Psoas muscle (tissue), 8 donors: ENCODE results near the gene E2F3. TPM values are rescaled to one million over a fixed set of nuclear protein-coding genes. Genes with fewer than 3 reads are reported as not detected.
A peak's percentile ranks its signal among the peaks of the same experiment; 100 is the strongest.

Experiments used
- ATAC-seq, 4 donors: fragments of 200-7000 bp; cut with Tn5 transposase; one replicate each; pipeline ENCODE4 v1.9.1; 2020; ENCODE audit warnings: moderate library complexity in 3 of 4, mild to moderate bottlenecking in 2 of 4
- DNase-seq, 2 donors: peaks; one replicate each; pipeline ENCODE4 v3.0.0-alpha.2; 2020
- H3K27ac ChIP-seq: fragments of 200-600 bp; one replicate; pipeline ENCODE4 v1.8.0; 2022
- H3K27me3 ChIP-seq, 3 donors: fragments of 200-600 bp in 1 of 3; one replicate each; pipeline versions ENCODE4 v1.6.1 to v1.8.0; 2013 to 2022; ENCODE audit warnings: low read length in 2 of 3, mild to moderate bottlenecking in 2 of 3, moderate library complexity in 1 of 3; ENCODE audit not compliant: insufficient read depth in 3 of 3
- H3K36me3 ChIP-seq, 2 donors: fragments of 200-600 bp in 1 of 2; one replicate each; pipeline versions ENCODE4 v1.6.1 to v1.8.0; 2013 to 2022; ENCODE audit warnings: low read depth in 1 of 2, mild to moderate bottlenecking in 1 of 2, moderate library complexity in 1 of 2; ENCODE audit not compliant: insufficient read depth in 1 of 2
- H3K4me1 ChIP-seq: fragments of 200-600 bp; one replicate; pipeline ENCODE4 v1.8.0; 2022
- H3K4me3 ChIP-seq: fragments of 200-600 bp; one replicate; pipeline ENCODE4 v1.8.0; 2022; ENCODE audit warnings: mild to moderate bottlenecking
- H3K9me3 ChIP-seq: fragments of 200-600 bp; one replicate; pipeline ENCODE4 v1.8.0; 2022
- WGBS, 3 donors: extraction: QIAGEN DNeasy Blood & Tissue Kit; methylation state at CpG; one replicate each; pipeline versions ENCODE4 v1.1.6 to v1.1.7; 2013; 5-methylcytosine and 5-hydroxymethylcytosine counted together
- intact Hi-C, 2 donors: fragments of 100-400 bp; cut with DNase I; formaldehyde crosslinking; loops; one replicate each; pipeline versions ENCODE4 v1.11.0 to v1.14.2; 2022
- polyA plus RNA-seq, 3 donors: library from polyadenylated mRNA; stranded (reverse); fragments of 200-250 nt; gene quantifications; one replicate each; pipeline ENCODE4 v1.2.3, GENCODE V29; 2013
- total RNA-seq, 4 donors: library from RNA; stranded (reverse); fragmentation: NEBNext Ultra II Directional in 2 of 4; extraction: Animal tissue kit (Norgen Biotek cat#: 25700) in 2 of 4; gene quantifications; one replicate each; pipeline versions ENCODE4 v1.2.1 to v1.2.4, GENCODE V29; 2021 to 2023
- TF ChIP-seq, protein P1 (sequence below): fragments of 200-600 bp; IDR thresholded peaks from one replicate; pipeline ENCODE4 v1.8.0; 2022; ENCODE audit warnings: antibody characterized with exemption
- donor health status: healthy with polysubstance abuse.
- donor health status: DM: no; HTN: no; CAD: no; lungs with moderate emphysema.
- donor health status: Bipolar disorder and iron deficiency.
- donor health status: healthy.
- donor health status: DM: yes; HTN: yes; CAD: no.
- donor health status: DM: no; HTN: no; CAD: no.
- donor health status: DM: no; HTN: no; CAD: no.
- donor health status: DM: yes; HTN: yes; CAD: no.

The E2F3 gene
- total and polyA plus RNA-seq, 7 donors, result 4.8 to 16.8 (median 15.3) TPM

DNA sequence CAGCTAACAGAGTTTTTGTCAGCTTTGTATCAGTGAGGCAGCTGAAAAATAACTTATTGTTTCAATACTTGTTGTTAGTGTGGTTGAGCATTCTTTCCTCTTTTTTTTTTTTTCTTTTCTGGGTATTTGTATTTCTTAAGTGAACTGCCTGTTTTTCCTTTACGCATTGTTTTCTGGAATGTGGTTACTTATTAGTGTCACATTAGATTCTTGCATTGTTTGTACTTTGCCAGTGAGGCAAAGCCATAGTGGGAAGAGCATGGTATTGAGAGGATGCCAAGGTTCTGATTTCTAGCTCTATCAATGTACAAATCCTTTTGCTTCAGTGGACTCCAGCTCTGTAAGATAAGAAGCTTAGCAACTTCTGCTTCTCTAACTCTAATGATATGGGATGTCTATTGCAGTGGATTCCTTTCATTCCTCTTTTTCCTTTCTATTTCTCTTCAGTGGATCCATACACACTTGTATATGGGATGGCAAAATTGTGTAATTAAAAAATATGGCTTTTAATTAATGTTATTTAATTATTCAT is 136.5 kb downstream of the E2F3 start:
- ATAC-seq (no peak), DNase-seq (no peak)
- Histone ChIP-seq H3K4me1 (peaks cover 39% of the 10 kb centered on the region), H3K4me3 (no peak overlapping the region), H3K27me3 (no peaks in the 10 kb centered on the region), H3K36me3 (peaks cover 2 to 8% of the 10 kb centered on the region in 2 donors), H3K27ac (no peak overlapping the region), H3K9me3 (no peaks in the 10 kb centered on the region)
- 51 to 96% (median 95%) methylated on average over 1 of the region's 1 CpG for WGBS, 3 donors
- intact Hi-C loops, result no loop called here
- TF ChIP-seq, protein P1, sequence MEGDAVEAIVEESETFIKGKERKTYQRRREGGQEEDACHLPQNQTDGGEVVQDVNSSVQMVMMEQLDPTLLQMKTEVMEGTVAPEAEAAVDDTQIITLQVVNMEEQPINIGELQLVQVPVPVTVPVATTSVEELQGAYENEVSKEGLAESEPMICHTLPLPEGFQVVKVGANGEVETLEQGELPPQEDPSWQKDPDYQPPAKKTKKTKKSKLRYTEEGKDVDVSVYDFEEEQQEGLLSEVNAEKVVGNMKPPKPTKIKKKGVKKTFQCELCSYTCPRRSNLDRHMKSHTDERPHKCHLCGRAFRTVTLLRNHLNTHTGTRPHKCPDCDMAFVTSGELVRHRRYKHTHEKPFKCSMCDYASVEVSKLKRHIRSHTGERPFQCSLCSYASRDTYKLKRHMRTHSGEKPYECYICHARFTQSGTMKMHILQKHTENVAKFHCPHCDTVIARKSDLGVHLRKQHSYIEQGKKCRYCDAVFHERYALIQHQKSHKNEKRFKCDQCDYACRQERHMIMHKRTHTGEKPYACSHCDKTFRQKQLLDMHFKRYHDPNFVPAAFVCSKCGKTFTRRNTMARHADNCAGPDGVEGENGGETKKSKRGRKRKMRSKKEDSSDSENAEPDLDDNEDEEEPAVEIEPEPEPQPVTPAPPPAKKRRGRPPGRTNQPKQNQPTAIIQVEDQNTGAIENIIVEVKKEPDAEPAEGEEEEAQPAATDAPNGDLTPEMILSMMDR, result no peak

DNA sequence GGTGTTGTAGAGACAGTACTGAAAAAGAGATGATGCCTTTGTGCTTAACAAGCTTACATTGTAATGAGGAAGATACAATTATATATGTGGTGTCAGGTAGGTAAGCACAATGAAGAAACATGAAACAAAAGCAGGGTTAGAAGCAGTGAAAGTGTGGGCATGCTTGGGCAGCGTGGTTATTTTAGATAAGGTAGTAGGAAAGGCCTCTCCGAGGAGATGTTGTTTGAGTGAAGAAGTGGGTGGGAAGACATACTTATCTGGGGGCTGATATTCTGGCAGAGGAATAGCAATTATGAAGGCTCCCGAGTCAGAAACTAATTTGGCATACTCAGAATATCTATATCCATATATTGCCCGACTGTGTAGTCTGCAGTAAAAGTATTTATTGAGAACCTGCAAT is 137.2 kb downstream of the E2F3 start:
- DNase-seq (no peak), ATAC-seq (no peak)
- no peak overlapping the region for H3K4me3 ChIP-seq
- TF ChIP-seq, protein P1, result no peak
- no peaks in the 10 kb centered on the region for H3K9me3 ChIP-seq
- peak overlapping the region; percentile 5 for H3K27ac ChIP-seq
- 87 to 94% (median 90%) methylated on average over 4 of the region's 4 CpGs for WGBS, 3 donors
- no peaks in the 10 kb centered on the region for H3K27me3 ChIP-seq
- H3K36me3 ChIP-seq, result peaks cover 2 to 8% of the 10 kb centered on the region in 2 donors
- H3K4me1 ChIP-seq, result peaks cover 42% of the 10 kb centered on the region
- intact Hi-C loops, result no loop called here

DNA sequence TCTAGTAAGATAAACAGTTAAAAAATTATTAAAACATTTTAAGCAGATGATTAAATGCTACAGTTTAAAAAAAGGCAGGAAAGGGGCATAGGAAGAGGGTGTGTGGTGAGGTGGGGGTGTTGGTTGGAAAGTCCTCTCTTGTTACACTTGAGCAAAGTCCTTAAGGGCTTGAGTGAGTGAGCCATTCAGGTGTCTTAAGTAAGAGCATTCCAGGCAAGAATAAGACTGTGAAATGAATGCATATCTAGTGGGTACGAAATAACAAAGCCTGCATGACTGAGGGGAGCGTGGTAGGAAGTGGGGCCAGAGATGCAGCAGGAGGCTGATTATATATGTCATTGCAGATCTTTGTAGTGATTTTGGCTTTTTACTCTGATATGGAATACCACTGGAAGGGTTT is 137.7 kb downstream of the E2F3 start:
- no peaks in the 10 kb centered on the region for H3K9me3 ChIP-seq
- no peak for DNase-seq
- ATAC-seq, result no peak
- peaks cover 42% of the 10 kb centered on the region for H3K4me1 ChIP-seq
- 93 to 98% (median 94%) methylated on average over 2 of the region's 2 CpGs for WGBS, 3 donors
- peak overlapping the region; percentile 2 for H3K27ac ChIP-seq
- intact Hi-C loops, result no loop called here
- peaks cover 2 to 8% of the 10 kb centered on the region in 2 donors for H3K36me3 ChIP-seq
- H3K4me3 ChIP-seq, result no peak overlapping the region
- no peaks in the 10 kb centered on the region for H3K27me3 ChIP-seq
- TF ChIP-seq, protein P1, result no peak

DNA sequence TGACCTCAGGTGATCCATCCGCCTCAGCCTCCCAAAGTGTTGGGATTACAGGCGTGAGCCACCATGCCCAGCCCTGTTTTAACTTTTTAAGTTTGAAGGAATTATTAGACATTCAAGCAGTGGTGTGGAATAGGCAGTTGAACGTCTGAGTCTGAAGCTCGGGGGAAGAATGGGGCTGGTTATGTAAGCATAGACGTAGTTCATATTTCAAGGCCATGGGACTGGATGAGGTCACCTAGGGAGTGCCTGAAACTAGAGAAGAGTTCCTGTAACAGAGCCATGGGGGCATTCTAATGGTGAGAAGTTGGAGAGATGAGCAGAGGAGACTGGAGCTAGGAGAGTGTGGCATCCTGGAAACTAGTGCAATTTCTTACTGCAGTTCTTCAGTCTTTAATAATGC is 139.0 kb downstream of the E2F3 start:
- H3K4me3 ChIP-seq, result peak overlapping the region; percentile 35
- intact Hi-C loops, result no loop called here
- peaks cover 34% of the 10 kb centered on the region for H3K4me1 ChIP-seq
- H3K9me3 ChIP-seq, result no peaks in the 10 kb centered on the region
- TF ChIP-seq, protein P1, result no peak
- 44 to 67% (median 44%) methylated on average over 5 of the region's 5 CpGs for WGBS, 3 donors
- peak; percentile 84 to 96 (median 93) for ATAC-seq
- peaks cover 2 to 8% of the 10 kb centered on the region in 2 donors for H3K36me3 ChIP-seq
- H3K27ac ChIP-seq, result peak overlapping the region; percentile 77
- H3K27me3 ChIP-seq, result no peaks in the 10 kb centered on the region
- DNase-seq, result no peak

DNA sequence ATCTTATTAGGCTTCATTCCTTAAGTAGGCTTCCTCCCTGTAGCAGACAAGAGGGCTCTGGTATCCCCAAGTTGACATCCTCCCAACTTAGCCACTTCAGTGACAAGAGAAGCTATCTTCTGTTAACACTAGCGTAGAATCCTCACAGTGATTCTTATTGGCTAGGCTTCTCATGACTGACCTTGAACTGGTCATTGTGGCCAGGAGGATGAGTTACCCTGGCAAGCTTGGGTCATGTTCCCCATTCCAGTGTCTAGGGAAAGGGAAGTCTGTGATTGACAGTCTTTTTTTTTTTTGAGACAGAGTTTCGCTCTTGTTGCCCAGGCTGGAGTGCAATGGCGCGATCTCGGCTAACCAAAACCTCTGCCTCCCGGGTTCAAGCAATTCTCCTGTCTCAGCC is 139.7 kb downstream of the E2F3 start:
- H3K9me3 ChIP-seq, result no peaks in the 10 kb centered on the region
- TF ChIP-seq, protein P1, result no peak
- peaks cover 29% of the 10 kb centered on the region for H3K4me1 ChIP-seq
- intact Hi-C loops, result no loop called here
- ATAC-seq (peak; percentile 77 to 82 (median 80)), DNase-seq (no peak)
- peak overlapping the region; percentile 31 for H3K4me3 ChIP-seq
- peaks cover 2 to 14% of the 10 kb centered on the region in 2 donors for H3K36me3 ChIP-seq
- H3K27ac ChIP-seq, result peak overlapping the region; percentile 77
- H3K27me3 ChIP-seq, result no peaks in the 10 kb centered on the region
- 56 to 68% (median 66%) methylated on average over 6 of the region's 6 CpGs for WGBS, 3 donors
